Activated CD8-positive, alpha-beta T cell treated with anti-CD3 and anti-CD28 coated beads for 36 hours (primary cell): ENCODE data around the gene GAS2. TPM values are rescaled to one million over a fixed set of nuclear protein-coding genes. Genes with fewer than 3 reads are reported as not detected.

ENCODE experiments used
- ATAC-seq: fragments of 200-7000 bp; cut with Tn5 transposase; one replicate; pipeline ENCODE4 v1.10.0; 2021; ENCODE audit warnings: mild to moderate bottlenecking, moderate library complexity
- CTCF ChIA-PET: fragments of 350-600 bp; sonication (Branson Sonifier 250); formaldehyde crosslinking; loops from one replicate; lab custom pipeline; 2021; ENCODE audit warnings: antibody characterized with exemption; lab: Charles Lee
- POLR2A ChIA-PET: fragments of 350-600 bp; sonication (Branson Sonifier 250); formaldehyde crosslinking; loops from one replicate; lab custom pipeline; 2021; ENCODE audit warnings: antibody characterized with exemption; lab: Charles Lee
- DNase-seq: peaks from one replicate; pipeline ENCODE4 v3.0.0-alpha.2; 2020
- H3K27ac Mint-ChIP-seq: one replicate; pipeline ENCODE4 v1.8.0; 2021; ENCODE audit warnings: mild to moderate bottlenecking, mixed read lengths
- H3K27me3 Mint-ChIP-seq: one replicate; pipeline ENCODE4 v1.8.0; 2021; ENCODE audit warnings: mixed read lengths
- H3K36me3 Mint-ChIP-seq: one replicate; pipeline ENCODE4 v1.8.0; 2021; ENCODE audit warnings: low read depth, mixed read lengths
- H3K4me1 Mint-ChIP-seq: one replicate; pipeline ENCODE4 v1.8.0; 2021; ENCODE audit warnings: low read depth, mixed read lengths
- H3K4me3 Mint-ChIP-seq: one replicate; pipeline ENCODE4 v1.8.0; 2021; ENCODE audit warnings: mild to moderate bottlenecking, moderate library complexity, mixed read lengths
- H3K9me3 Mint-ChIP-seq: one replicate; pipeline ENCODE4 v1.8.0; 2021; ENCODE audit warnings: mixed read lengths
- CTCF ChIP-seq: fragments of 200-600 bp; IDR thresholded peaks from one replicate; pipeline ENCODE4 v1.8.0; 2022; ENCODE audit warnings: antibody characterized with exemption, mild to moderate bottlenecking
- intact Hi-C: fragments of 100-400 bp; cut with micrococcal nuclease; formaldehyde crosslinking; loops from one replicate; pipeline ENCODE4 v1.10.0; 2022
- total RNA-seq, 2 experiments: library from RNA; stranded (reverse); gene quantifications; one replicate each; pipeline ENCODE4 v1.2.3, GENCODE V29; 2021

GAS2 gene
- total RNA-seq, 2 experiments from 2014 or later = 0.99 to 2.6 TPM

GRCh38 chr11:22657101-22657694 lies 9.2 kb upstream of the GAS2 start:
- Mint-ChIP-seq H3K4me1 (peaks cover 20% of the 10 kb centered on the region), H3K9me3 (no peaks in the 10 kb centered on the region), H3K36me3 (no peaks in the 10 kb centered on the region), H3K4me3 (no peak overlapping the region), H3K27me3 (no peaks in the 10 kb centered on the region), H3K27ac (peak overlapping the region; percentile 14)
- CTCF ChIA-PET = interaction anchor here (1.1 to 1.4 kb wide), 4 partner anchors 12 to 31 kb away, joined by 4 to 7 read pairs (median 6); partner anchors contain the start of gene FANCF
- peak; percentile 50 for DNase-seq
- no peak for TF ChIP-seq CTCF
- POLR2A ChIA-PET = interaction anchor here (1.2 kb wide), 1 partner anchor 31 kb away, joined by 4 read pairs; the partner anchor contains the start of gene FANCF
- peak; percentile 99 for ATAC-seq
- intact Hi-C loops = no loop called here

- intact Hi-C loops = no loop called here
- H3K4me3 Mint-ChIP-seq = no peak overlapping the region
- no peaks in the 10 kb centered on the region for H3K9me3 Mint-ChIP-seq
- no peak for TF ChIP-seq CTCF
- peaks cover 8% of the 10 kb centered on the region for H3K27me3 Mint-ChIP-seq
- no peak overlapping the region for H3K27ac Mint-ChIP-seq
- ChIA-PET CTCF (no interaction called here), POLR2A (no interaction called here)
- ATAC-seq (no peak), DNase-seq (no peak)
- no peaks in the 10 kb centered on the region for H3K36me3 Mint-ChIP-seq
- peaks cover 20% of the 10 kb centered on the region for H3K4me1 Mint-ChIP-seq
Observed at GRCh38 chr11:22659783-22660182, 6.6 kb upstream of the GAS2 start.

- Mint-ChIP-seq H3K4me1 (peaks cover 19% of the 10 kb centered on the region), H3K36me3 (no peaks in the 10 kb centered on the region), H3K27ac (no peak overlapping the region), H3K27me3 (peaks cover 53% of the 10 kb centered on the region), H3K4me3 (peak overlapping the region; percentile 63), H3K9me3 (no peaks in the 10 kb centered on the region)
- POLR2A ChIA-PET = no interaction called here
- CTCF ChIA-PET = interaction anchor here (1.1 to 1.3 kb wide), 2 partner anchors 9 to 121 kb away, joined by 4 to 5 read pairs; no protein-coding TSS in a partner anchor
- DNase-seq (peak; percentile 27), ATAC-seq (peak; percentile 78)
- no peak for TF ChIP-seq CTCF
- intact Hi-C loops = no loop called here
Observed at GRCh38 chr11:22666688-22667439, 453 bp downstream of the GAS2 start.

GRCh38 chr11:22668005-22668796 lies 1.8 kb downstream of the GAS2 start:
- no peaks in the 10 kb centered on the region for H3K9me3 Mint-ChIP-seq
- H3K4me1 Mint-ChIP-seq = peaks cover 19% of the 10 kb centered on the region
- no peak overlapping the region for H3K27ac Mint-ChIP-seq
- CTCF ChIA-PET = no interaction called here
- no peaks in the 10 kb centered on the region for H3K36me3 Mint-ChIP-seq
- TF ChIP-seq CTCF = no peak
- H3K4me3 Mint-ChIP-seq = no peak overlapping the region
- POLR2A ChIA-PET = no interaction called here
- no peak for DNase-seq
- peaks cover 51% of the 10 kb centered on the region for H3K27me3 Mint-ChIP-seq
- intact Hi-C loops = no loop called here
- ATAC-seq = no peak
